Glutamatergic neuron (in vitro differentiated cells): ENCODE data around the gene SIRPG. TPM values are rescaled to one million over a fixed set of nuclear protein-coding genes. Genes with fewer than 3 reads are reported as not detected.

Experiments
- DNase-seq: peaks from one replicate; pipeline ENCODE4 v3.0.0; 2022
- H3K27ac Mint-ChIP-seq: one replicate; pipeline ENCODE4 v1.8.0; 2020; ENCODE audit warnings: mild to moderate bottlenecking, mixed read lengths, inconsistent platforms; ENCODE audit not compliant: unreplicated experiment
- H3K27me3 Mint-ChIP-seq: one replicate; pipeline ENCODE4 v1.8.0; 2020; ENCODE audit warnings: mild to moderate bottlenecking, moderate library complexity, mixed read lengths, inconsistent platforms; ENCODE audit not compliant: unreplicated experiment
- H3K36me3 Mint-ChIP-seq: one replicate; pipeline ENCODE4 v1.8.0; 2020; ENCODE audit warnings: mild to moderate bottlenecking, mixed read lengths, inconsistent platforms; ENCODE audit not compliant: unreplicated experiment
- H3K4me1 Mint-ChIP-seq: one replicate; pipeline ENCODE4 v1.8.0; 2020; ENCODE audit warnings: mild to moderate bottlenecking, low read depth, mixed read lengths, inconsistent platforms; ENCODE audit not compliant: unreplicated experiment
- H3K4me3 Mint-ChIP-seq: one replicate; pipeline ENCODE4 v1.8.0; 2020; ENCODE audit warnings: mild to moderate bottlenecking, mixed read lengths, inconsistent platforms; ENCODE audit not compliant: unreplicated experiment
- H3K9me3 Mint-ChIP-seq: one replicate; pipeline ENCODE4 v1.8.0; 2020; ENCODE audit warnings: mild to moderate bottlenecking, moderate library complexity, mixed read lengths, inconsistent platforms; ENCODE audit not compliant: unreplicated experiment
- total RNA-seq: library from RNA; stranded (reverse); fragmentation: NEBNext Ultra II Directional; extraction: Animal tissue kit (Norgen Biotek cat#: 25700); gene quantifications from one replicate; pipeline ENCODE4 v1.2.1, GENCODE V29; 2021; ENCODE audit not compliant: unreplicated experiment
- TF ChIP-seq, protein P1 (sequence below): fragments of 200-600 bp; sonication (generic); IDR thresholded peaks from one replicate; pipeline ENCODE4 v1.5.0; 2021; ENCODE audit not compliant: partially characterized antibody, unreplicated experiment

SIRPG gene
- total RNA-seq, 1 donor from 2014 or later = not detected

DNA sequence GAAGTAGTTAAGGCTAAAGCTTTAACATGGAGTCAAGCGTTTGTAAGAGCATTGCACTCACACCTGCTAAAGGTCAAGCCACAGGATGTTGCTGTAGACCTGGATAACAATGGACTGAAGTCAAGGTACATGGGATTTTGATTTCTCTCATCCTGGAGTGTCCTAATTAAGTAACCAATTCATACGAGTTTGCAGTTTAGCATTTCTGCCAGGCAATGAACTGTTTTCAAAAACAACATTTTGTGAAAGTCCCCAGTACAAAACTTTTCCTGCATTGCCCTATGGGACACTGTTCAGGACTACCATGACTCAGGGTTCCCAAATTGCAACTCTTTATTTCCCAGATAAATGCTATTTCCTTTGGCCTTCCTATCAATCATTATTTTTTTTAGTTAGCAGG is 20.4 kb downstream of the SIRPG start:
- Mint-ChIP-seq H3K36me3 (no peaks in the 10 kb centered on the region), H3K9me3 (peaks cover 3% of the 10 kb centered on the region), H3K27me3 (peaks cover 3% of the 10 kb centered on the region), H3K4me3 (no peak overlapping the region), H3K4me1 (no peaks in the 10 kb centered on the region), H3K27ac (no peak overlapping the region)
- DNase-seq = no peak
- TF ChIP-seq, protein P1, sequence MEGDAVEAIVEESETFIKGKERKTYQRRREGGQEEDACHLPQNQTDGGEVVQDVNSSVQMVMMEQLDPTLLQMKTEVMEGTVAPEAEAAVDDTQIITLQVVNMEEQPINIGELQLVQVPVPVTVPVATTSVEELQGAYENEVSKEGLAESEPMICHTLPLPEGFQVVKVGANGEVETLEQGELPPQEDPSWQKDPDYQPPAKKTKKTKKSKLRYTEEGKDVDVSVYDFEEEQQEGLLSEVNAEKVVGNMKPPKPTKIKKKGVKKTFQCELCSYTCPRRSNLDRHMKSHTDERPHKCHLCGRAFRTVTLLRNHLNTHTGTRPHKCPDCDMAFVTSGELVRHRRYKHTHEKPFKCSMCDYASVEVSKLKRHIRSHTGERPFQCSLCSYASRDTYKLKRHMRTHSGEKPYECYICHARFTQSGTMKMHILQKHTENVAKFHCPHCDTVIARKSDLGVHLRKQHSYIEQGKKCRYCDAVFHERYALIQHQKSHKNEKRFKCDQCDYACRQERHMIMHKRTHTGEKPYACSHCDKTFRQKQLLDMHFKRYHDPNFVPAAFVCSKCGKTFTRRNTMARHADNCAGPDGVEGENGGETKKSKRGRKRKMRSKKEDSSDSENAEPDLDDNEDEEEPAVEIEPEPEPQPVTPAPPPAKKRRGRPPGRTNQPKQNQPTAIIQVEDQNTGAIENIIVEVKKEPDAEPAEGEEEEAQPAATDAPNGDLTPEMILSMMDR = no peak

DNA sequence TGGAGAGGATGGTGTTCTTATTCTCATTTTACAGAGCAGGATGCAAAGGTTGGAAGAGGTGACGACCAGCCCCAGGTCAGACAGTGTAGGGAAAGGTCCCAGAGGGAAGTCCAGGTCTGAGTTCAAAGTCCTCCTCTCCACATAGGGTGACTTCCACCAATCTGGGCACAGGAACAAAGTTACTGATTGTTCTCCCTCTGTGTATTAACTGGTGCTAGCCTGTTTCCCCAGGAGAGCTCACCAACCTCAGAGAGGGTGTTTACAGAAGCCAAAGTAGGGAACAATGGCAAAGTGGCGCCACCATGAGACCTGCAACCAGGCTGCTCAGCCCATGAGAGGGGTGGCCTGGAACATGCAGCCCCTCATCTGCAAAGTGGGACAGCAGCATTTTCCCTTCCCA is 21.0 kb downstream of the SIRPG start:
- peaks cover 3% of the 10 kb centered on the region for H3K27me3 Mint-ChIP-seq
- H3K4me1 Mint-ChIP-seq = no peaks in the 10 kb centered on the region
- no peak for DNase-seq

DNA sequence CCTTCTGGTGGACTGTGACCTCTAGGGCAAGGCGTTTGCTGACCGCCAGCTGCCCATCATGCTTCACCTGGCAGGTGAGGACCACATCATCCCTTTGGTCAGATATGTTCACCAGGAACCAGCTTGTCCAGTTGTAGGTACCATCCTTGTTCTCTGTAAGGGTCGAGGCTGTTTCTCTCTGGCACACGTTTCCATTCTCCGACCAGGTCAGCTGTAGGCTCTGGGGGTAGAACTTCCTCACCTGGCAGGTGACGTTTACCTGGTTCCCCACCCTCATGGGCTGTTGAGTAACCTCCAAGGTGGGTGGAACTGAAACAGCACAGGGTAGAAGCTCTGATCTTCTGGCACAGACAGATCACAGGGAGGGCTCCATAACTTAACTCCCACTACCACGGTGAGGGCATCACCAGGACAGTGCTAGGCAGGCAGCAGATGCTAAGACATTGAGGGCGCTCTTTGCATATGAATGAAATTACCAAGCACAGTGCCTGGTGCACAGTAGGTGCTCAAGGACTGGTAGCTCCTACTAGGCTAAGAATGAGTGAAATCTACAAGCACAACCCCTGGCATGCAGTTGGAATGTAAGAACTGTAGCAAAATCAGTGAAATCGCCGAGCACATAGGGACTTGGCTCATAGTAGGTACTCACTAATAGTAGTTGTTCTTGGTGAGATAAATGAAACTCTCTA is 22.1 kb downstream of the SIRPG start:
- Mint-ChIP-seq H3K27me3 (peaks cover 3% of the 10 kb centered on the region), H3K27ac (no peak overlapping the region), H3K4me3 (no peak overlapping the region), H3K4me1 (no peaks in the 10 kb centered on the region), H3K9me3 (peaks cover 3% of the 10 kb centered on the region), H3K36me3 (no peaks in the 10 kb centered on the region)
- no peak for DNase-seq
- TF ChIP-seq, protein P1 = no peak

More for the DNA sequence above, 21.0 kb downstream of the SIRPG start:
- Mint-ChIP-seq H3K27ac (no peak overlapping the region), H3K36me3 (no peaks in the 10 kb centered on the region), H3K9me3 (peaks cover 3% of the 10 kb centered on the region), H3K4me3 (no peak overlapping the region)
- TF ChIP-seq, protein P1 = no peak

DNA sequence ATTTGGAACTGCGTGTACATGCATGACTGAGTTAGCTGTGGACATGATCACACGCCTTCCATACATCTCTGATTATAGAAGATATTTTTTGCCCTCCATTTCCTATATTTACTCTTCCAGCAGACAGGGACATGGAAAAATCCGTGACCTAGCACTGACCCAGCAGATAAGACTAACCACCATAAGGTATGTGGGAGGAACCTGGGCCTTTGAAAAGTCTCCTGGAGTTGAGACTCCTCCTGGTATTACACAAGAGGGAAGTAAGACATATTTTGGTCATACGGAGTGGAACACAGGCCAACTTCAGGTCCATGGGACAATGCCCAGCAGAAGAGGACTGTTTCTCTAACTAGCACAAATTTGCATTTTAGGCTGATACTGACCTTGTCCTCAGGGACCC is 24.0 kb downstream of the SIRPG start:
- peaks cover 3% of the 10 kb centered on the region for H3K27me3 Mint-ChIP-seq
- H3K9me3 Mint-ChIP-seq = no peaks in the 10 kb centered on the region
- H3K27ac Mint-ChIP-seq = no peak overlapping the region
- no peaks in the 10 kb centered on the region for H3K36me3 Mint-ChIP-seq
- no peak overlapping the region for H3K4me3 Mint-ChIP-seq
- no peak for DNase-seq
- H3K4me1 Mint-ChIP-seq = no peaks in the 10 kb centered on the region
- TF ChIP-seq, protein P1 = no peak

DNA sequence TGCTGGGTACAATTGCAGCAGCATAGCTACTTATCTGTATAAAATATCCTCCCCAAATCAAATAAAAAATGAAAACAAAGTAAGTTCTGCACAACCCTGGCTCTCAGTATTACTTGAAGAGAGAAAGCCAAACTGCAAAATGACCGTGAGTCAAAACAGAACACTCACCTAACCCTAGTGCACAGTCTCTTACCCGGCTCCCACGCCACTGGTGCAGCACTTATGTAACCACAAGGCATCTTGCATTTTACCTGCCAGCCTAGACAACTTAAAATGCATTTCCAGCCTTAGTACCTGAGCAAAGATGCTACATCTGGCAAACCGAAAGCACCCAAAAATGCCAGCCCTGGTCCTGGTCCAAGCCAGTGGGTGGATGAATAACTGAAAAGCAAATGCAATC is 25.4 kb downstream of the SIRPG start:
- no peaks in the 10 kb centered on the region for H3K4me1 Mint-ChIP-seq
- no peaks in the 10 kb centered on the region for H3K36me3 Mint-ChIP-seq
- H3K9me3 Mint-ChIP-seq = no peaks in the 10 kb centered on the region
- H3K27ac Mint-ChIP-seq = no peak overlapping the region
- peaks cover 3% of the 10 kb centered on the region for H3K27me3 Mint-ChIP-seq
- no peak for DNase-seq
- H3K4me3 Mint-ChIP-seq = no peak overlapping the region
- TF ChIP-seq, protein P1 = no peak
